HCT116 (cell line): ENCODE results near the gene PDIA2. TPM values are rescaled to one million over a fixed set of nuclear protein-coding genes. Genes with fewer than 3 reads are reported as not detected.

Experiments used
- ATAC-seq: fragments of 200-7000 bp; cut with Tn5 transposase; 2 replicates; pipeline ENCODE4 v1.9.1; 2020; ENCODE audit warnings: mild to moderate bottlenecking, moderate library complexity
- BruUV-seq: library from RNA; stranded (reverse); fragments of 400-500 nt; replicated peaks from 2 replicates; lab custom pipeline; 2021; lab: Mats Ljungman, UMichigan
- CTCF ChIA-PET: fragments of 300-600 bp; sonication (Branson Sonifier 250); formaldehyde crosslinking; loops from one replicate; lab custom pipeline; 2021; ENCODE audit warnings: antibody characterized with exemption; lab: Charles Lee
- POLR2A ChIA-PET: fragments of 300-600, 350-600 bp; sonication (Branson Sonifier 250); formaldehyde crosslinking; loops from one replicate; lab custom pipeline; 2021; ENCODE audit warnings: antibody characterized with exemption; lab: Charles Lee
- RAD21 ChIA-PET, 2 experiments: fragments of 300-600 bp; sonication (Branson Sonifier 250); formaldehyde crosslinking; loops; one replicate each; lab custom pipeline; 2023; ENCODE audit warnings: low total read pairs in 2 of 2; ENCODE audit not compliant: uncharacterized antibody in 2 of 2, unreplicated experiment in 2 of 2, low non-redundant PET in 1 of 2; lab: Charles Lee
- DNase-seq: peaks from one replicate; pipeline ENCODE4 v3.0.0-alpha.2; 2010; ENCODE audit warnings: low read depth, low spot score
- H2AFZ ChIP-seq: fragments of 200-600 bp; shearing (Covaris generic), sonication (generic); 2 replicates; pipeline ENCODE4 v1.6.1; 2017; ENCODE audit warnings: low read depth, mixed run types, mixed read lengths, antibody characterized with exemption, low read length; ENCODE audit not compliant: poor library complexity, severe bottlenecking
- H3K27ac ChIP-seq: 2 replicates; pipeline ENCODE4 v1.5.1; 2012; ENCODE audit warnings: low read depth, low read length
- H3K27me3 ChIP-seq: fragments of 200-600 bp; sonication (generic); 2 replicates; pipeline ENCODE4 v1.6.1; 2016; ENCODE audit warnings: mixed run types, low read length, mixed read lengths; ENCODE audit not compliant: insufficient read depth
- H3K36me3 ChIP-seq, 2 experiments: fragments of 200-500 bp in 1 of 2; fragments of 200-600 bp in 1 of 2; sonication (Bioruptor generic) in 1 of 2; sonication (generic) in 1 of 2; 2 replicates each; pipeline versions ENCODE4 v1.5.1 to v1.6.1; 2014 to 2016; ENCODE audit warnings: low read length in 2 of 2, inconsistent platforms in 1 of 2, mixed read lengths in 1 of 2, mixed run types in 1 of 2; ENCODE audit not compliant: insufficient read depth in 2 of 2, control insufficient read depth in 1 of 2
- H3K4me1 ChIP-seq, 2 experiments: fragments of 200-600 bp in 1 of 2; sonication (generic) in 1 of 2; 2 replicates each; pipeline versions ENCODE4 v1.5.1 to v1.6.1; 2012 to 2017; ENCODE audit warnings: low read length in 2 of 2, inconsistent platforms in 1 of 2, mild to moderate bottlenecking in 1 of 2, mixed read lengths in 1 of 2, mixed run types in 1 of 2, moderate library complexity in 1 of 2; ENCODE audit not compliant: insufficient read depth in 2 of 2, control insufficient read depth in 1 of 2
- H3K4me2 ChIP-seq: fragments of 200-600 bp; sonication (generic); 2 replicates; pipeline ENCODE4 v1.6.1; 2017; ENCODE audit warnings: mixed run types, low read length, mixed read lengths
- H3K4me3 ChIP-seq, 2 experiments: fragments of 200-600 bp in 1 of 2; sonication (generic) in 1 of 2; replicated peaks in 1 of 2; 2 replicates each; pipeline ENCODE4 v1.5.1; 2011 to 2016; ENCODE audit warnings: low read length in 2 of 2, control low read depth in 1 of 2, low read depth in 1 of 2, mild to moderate bottlenecking in 1 of 2, mixed read lengths in 1 of 2, mixed run types in 1 of 2
- H3K79me2 ChIP-seq: fragments of 200-600 bp; sonication (generic); 2 replicates; pipeline ENCODE4 v1.6.1; 2017; ENCODE audit warnings: mild to moderate bottlenecking, mixed run types, low read length, moderate library complexity, mixed read lengths; ENCODE audit not compliant: insufficient read depth
- H3K9ac ChIP-seq: fragments of 200-600 bp; sonication (generic); 2 replicates; pipeline ENCODE4 v1.6.1; 2016; ENCODE audit warnings: low read length, mixed read lengths
- H3K9me2 ChIP-seq: fragments of 200-600 bp; sonication (generic), shearing (Covaris generic); 2 replicates; pipeline ENCODE4 v1.6.1; 2017; ENCODE audit warnings: mixed run types, mild to moderate bottlenecking, moderate library complexity; ENCODE audit not compliant: insufficient read depth
- H3K9me3 ChIP-seq, 2 experiments: fragments of 200-500 bp in 1 of 2; fragments of 200-600 bp in 1 of 2; sonication (Bioruptor generic) in 1 of 2; sonication (generic) in 1 of 2; 2 replicates each; pipeline ENCODE4 v1.6.1; 2014 to 2017; ENCODE audit warnings: low read length in 2 of 2, mixed read lengths in 2 of 2, inconsistent platforms in 1 of 2, low read depth in 1 of 2, mild to moderate bottlenecking in 1 of 2, mixed run types in 1 of 2, moderate library complexity in 1 of 2; ENCODE audit not compliant: control insufficient read depth in 1 of 2, insufficient read depth in 1 of 2
- H4K20me1 ChIP-seq: fragments of 200-600 bp; sonication (generic), shearing (Covaris generic); 2 replicates; pipeline ENCODE4 v1.6.1; 2017; ENCODE audit warnings: mixed run types, mild to moderate bottlenecking, moderate library complexity; ENCODE audit not compliant: insufficient read depth
- CEBPB ChIP-seq: IDR thresholded peaks from 2 replicates; pipeline ENCODE4 v1.6.1; 2012; ENCODE audit warnings: low read depth
- CTCF ChIP-seq, 3 experiments: fragments of 200-600 bp in 1 of 3; sonication (generic) in 1 of 3; IDR thresholded peaks in 2 of 3; conservative IDR thresholded peaks in 1 of 3; 2 replicates each; pipeline ENCODE4 v1.5.1; 2012 to 2017; ENCODE audit warnings: low read depth in 2 of 3, low read length in 2 of 3, antibody characterized with exemption in 1 of 3, borderline replicate concordance in 1 of 3, control low read depth in 1 of 3, mild to moderate bottlenecking in 1 of 3, mixed read lengths in 1 of 3, mixed run types in 1 of 3, moderate library complexity in 1 of 3; ENCODE audit not compliant: insufficient read depth in 1 of 3
- EGR1 ChIP-seq: IDR thresholded peaks from 2 replicates; pipeline ENCODE4 v1.6.1; 2012; ENCODE audit warnings: low read depth
- EZH2phosphoT487 ChIP-seq: fragments of 200-600 bp; IDR thresholded peaks from 2 replicates; pipeline ENCODE4 v1.6.1; 2018; ENCODE audit warnings: antibody characterized with exemption, borderline replicate concordance
- MAX ChIP-seq: IDR thresholded peaks from 2 replicates; pipeline ENCODE4 v1.6.1; 2012
- POLR2AphosphoS5 ChIP-seq: IDR thresholded peaks from 2 replicates; pipeline ENCODE4 v1.6.1; 2011; ENCODE audit warnings: mild to moderate bottlenecking, low read depth, low read length, moderate library complexity
- YY1 ChIP-seq: IDR thresholded peaks from 2 replicates; pipeline ENCODE4 v1.6.1; 2011; ENCODE audit warnings: low read length, low read depth, moderate library complexity, mild to moderate bottlenecking; ENCODE audit not compliant: insufficient replicate concordance; ENCODE audit errors: extremely low read depth
- intact Hi-C: fragments of 100-400 bp; cut with micrococcal nuclease; formaldehyde crosslinking; loops from 2 replicates; pipeline ENCODE4 v1.10.0; 2022
- total RNA-seq: library from RNA; stranded (reverse); gene quantifications from one replicate; pipeline ENCODE4 v1.2.1, GENCODE V29; 2021; ENCODE audit not compliant: unreplicated experiment

Gene PDIA2
- total RNA-seq, 1 experiment from 2014 or later, result 0.93 TPM

GRCh38 chr16:324451-325334, 41.7 kb downstream of the PDIA2 start:
- H3K4me2 ChIP-seq, result no peak overlapping the region
- no peaks in the 10 kb centered on the region for H4K20me1 ChIP-seq
- H3K9ac ChIP-seq, result no peak overlapping the region
- H3K27me3 ChIP-seq, result no peaks in the 10 kb centered on the region
- peaks cover 20% of the 10 kb centered on the region; the same call in 1 of the 2 replicates for H3K79me2 ChIP-seq
- H3K9me3 ChIP-seq, result no peaks in the 10 kb centered on the region
- H2AFZ ChIP-seq, result no peak overlapping the region
- TF ChIP-seq EGR1 (no peak), POLR2AphosphoS5 (no peak), YY1 (no peak), EZH2phosphoT487 (no peak), MAX (no peak), CEBPB (no peak), CTCF (IDR thresholded peaks at IDR 0.05 in 2 of 3, conservative IDR thresholded peaks at IDR 0.05 in 1 of 3; ENCODE audit: borderline replicate concordance in 1 of 3, insufficient read depth in 1 of 3, low read depth in 2 of 3, low read length in 2 of 3) (no peak)
- H3K4me3 ChIP-seq, result no peak overlapping the region
- H3K9me2 ChIP-seq, result no peaks in the 10 kb centered on the region
- no peaks in the 10 kb centered on the region for H3K36me3 ChIP-seq
- no peak overlapping the region for H3K27ac ChIP-seq
- H3K4me1 ChIP-seq, result peaks cover 18 to 32% of the 10 kb centered on the region in 2 experiments
- ChIA-PET CTCF (no interaction called here), RAD21 (no interaction called here), POLR2A (no interaction called here)
- no TSS peak for BruUV-seq
- intact Hi-C loops, result no loop called here
- ATAC-seq, result no peak
- DNase-seq, result no peak
